GM04504 (cell line): Measurements from ENCODE around the gene TBC1D7.

ENCODE experiments used
- DNase-seq: peaks from one replicate; pipeline ENCODE4 v3.0.0-alpha.2; 2012; ENCODE audit warnings: low read depth

The TBC1D7 gene

GRCh38 chr6:13272131-13273046 lies 55.9 kb downstream of the TBC1D7 start:
- no peak for DNase-seq

GRCh38 chr6:13268913-13269518 lies 59.3 kb downstream of the TBC1D7 start:
- DNase-seq: peak; percentile 42

- DNase-seq: no peak
These were observed 61.1 kb downstream of the TBC1D7 start for GRCh38 chr6:13267142-13267651.

- no peak for DNase-seq
These were observed 64.7 kb downstream of the TBC1D7 start for GRCh38 chr6:13263669-13264068.

- no peak for DNase-seq
These were observed 65.8 kb downstream of the TBC1D7 start for GRCh38 chr6:13262302-13263230.

GRCh38 chr6:13261464-13261994 lies 66.8 kb downstream of the TBC1D7 start:
- no peak for DNase-seq

- DNase-seq: no peak
These were observed 67.5 kb downstream of the TBC1D7 start for GRCh38 chr6:13260831-13261230.

GRCh38 chr6:13260101-13260598 lies 68.2 kb downstream of the TBC1D7 start:
- no peak for DNase-seq

GRCh38 chr6:13259393-13259792 lies 68.9 kb downstream of the TBC1D7 start:
- DNase-seq: no peak

- no peak for DNase-seq
These were observed 71.9 kb downstream of the TBC1D7 start for GRCh38 chr6:13256266-13257001.
